Mucosa of rectum (tissue), 2 donors: ENCODE data around the gene SPTY2D1.
"Not testable (repeated sequence)": the region's sequence is repeated elsewhere in the genome, so short reads cannot be mapped to it uniquely, and the experiment has no call there.

Source experiments
- H3K27ac ChIP-seq, 2 donors: one replicate each; pipeline ENCODE4 v1.7.0; 2013; ENCODE audit warnings: inconsistent platforms in 2 of 2, low read depth in 2 of 2, low read length in 2 of 2
- H3K27me3 ChIP-seq, 2 donors: one replicate each; pipeline ENCODE4 v1.7.0; 2013; ENCODE audit warnings: low read length in 2 of 2; ENCODE audit not compliant: control insufficient read depth in 2 of 2, insufficient read depth in 2 of 2
- H3K36me3 ChIP-seq, 2 donors: one replicate each; pipeline ENCODE4 v1.7.0; 2013; ENCODE audit warnings: low read length in 2 of 2; ENCODE audit not compliant: control insufficient read depth in 2 of 2, insufficient read depth in 2 of 2
- H3K4me1 ChIP-seq, 2 donors: one replicate each; pipeline ENCODE4 v1.7.0; 2013; ENCODE audit warnings: low read length in 2 of 2, mild to moderate bottlenecking in 1 of 2; ENCODE audit not compliant: control insufficient read depth in 2 of 2, insufficient read depth in 2 of 2
- H3K4me3 ChIP-seq, 2 donors: one replicate each; pipeline ENCODE4 v1.7.0; 2013; ENCODE audit warnings: low read length in 2 of 2
- H3K9ac ChIP-seq, 2 donors: one replicate each; pipeline ENCODE4 v1.7.0; 2013; ENCODE audit warnings: low read length in 2 of 2, low read depth in 1 of 2, mild to moderate bottlenecking in 1 of 2
- H3K9me3 ChIP-seq, 2 donors: one replicate each; pipeline ENCODE4 v1.7.0; 2013; ENCODE audit warnings: low read length in 2 of 2; ENCODE audit not compliant: control insufficient read depth in 2 of 2
- donor health status: healthy.
- donor health status: Normal muscosa, but diverticular disease.

SPTY2D1 gene

DNA sequence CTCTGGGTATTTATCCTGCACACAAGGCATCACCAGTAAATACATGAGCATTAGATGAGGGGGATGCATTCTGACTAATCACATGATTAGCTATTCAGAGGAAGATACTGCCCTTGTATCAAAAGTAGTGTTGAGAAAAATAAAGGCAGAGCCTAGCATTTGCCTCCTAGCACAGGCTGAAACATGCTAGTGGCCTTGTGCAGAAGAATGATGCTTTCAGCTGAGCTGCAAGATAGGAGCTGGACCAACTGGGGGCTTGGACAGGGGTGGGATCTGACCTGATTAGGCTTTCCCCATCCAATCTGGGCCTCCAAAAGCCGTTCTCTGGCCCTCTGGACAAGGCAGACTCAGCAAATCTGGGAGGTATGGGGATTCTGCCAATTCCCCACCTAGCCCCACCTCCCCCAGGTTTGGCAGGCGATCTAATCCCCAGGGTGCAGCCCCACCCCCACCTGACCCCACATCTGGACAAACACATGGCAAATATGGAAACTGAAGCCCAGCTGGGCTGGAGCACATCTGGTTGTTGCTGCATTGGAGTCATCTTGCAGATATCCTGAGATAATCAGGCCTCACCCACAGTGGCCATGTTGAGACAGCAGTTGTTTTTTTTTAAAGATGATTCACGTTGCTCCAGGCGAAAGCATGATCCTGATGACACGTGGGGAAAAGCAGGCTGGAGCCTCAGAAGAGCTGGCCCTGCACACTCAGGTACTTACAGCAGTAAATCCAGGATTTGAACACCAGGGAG lies 39.0 kb downstream of the SPTY2D1 start:
- no peak overlapping the region for H3K27ac ChIP-seq

GRCh38 chr11:18594088-18594487 lies 40.1 kb downstream of the SPTY2D1 start:
- H3K9ac ChIP-seq, H3K4me3 ChIP-seq, H3K9me3 ChIP-seq, H3K4me1 ChIP-seq, H3K27ac ChIP-seq, H3K27me3 ChIP-seq: not testable (repeated sequence)
- peaks cover 3 to 14% of the 10 kb centered on the region in 2 donors for H3K36me3 ChIP-seq

More for the DNA sequence above, 39.0 kb downstream of the SPTY2D1 start:
- no peaks in the 10 kb centered on the region for H3K4me1 ChIP-seq
- H3K36me3 ChIP-seq, result peaks cover 3 to 14% of the 10 kb centered on the region in 2 donors
- H3K9ac ChIP-seq, result no peak overlapping the region
- H3K27me3 ChIP-seq, result no peaks in the 10 kb centered on the region
- H3K4me3 ChIP-seq, result no peak overlapping the region
- no peaks in the 10 kb centered on the region for H3K9me3 ChIP-seq

DNA sequence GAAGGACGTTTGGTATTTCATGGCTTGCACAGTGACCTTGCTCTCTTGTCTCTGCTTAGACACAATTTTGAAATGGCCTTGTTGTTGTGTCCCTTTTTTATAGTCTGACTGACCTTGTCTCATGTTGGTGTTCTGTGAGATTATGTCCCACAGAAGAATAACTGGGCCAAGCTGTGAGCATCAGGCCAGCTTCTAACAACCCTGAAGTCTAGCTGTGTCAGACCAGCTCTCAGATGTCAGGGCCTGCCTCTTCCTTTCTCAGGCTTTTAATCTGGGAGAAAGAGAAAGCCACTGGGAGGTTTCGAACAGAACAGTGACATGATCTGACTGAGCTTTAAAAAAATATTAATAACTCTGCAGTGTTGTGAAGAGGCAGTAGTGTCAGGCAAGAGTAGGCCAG lies 43.6 kb downstream of the SPTY2D1 start:
- peak overlapping the region in 1 of 2 donors; percentile 2 for H3K9ac ChIP-seq
- no peak overlapping the region for H3K27ac ChIP-seq
- H3K4me3 ChIP-seq, result no peak overlapping the region
- peaks cover 0 to 4% of the 10 kb centered on the region in 2 donors for H3K36me3 ChIP-seq
- H3K9me3 ChIP-seq, result no peaks in the 10 kb centered on the region
- H3K27me3 ChIP-seq, result no peaks in the 10 kb centered on the region
- peaks cover 12 to 17% of the 10 kb centered on the region in 2 donors for H3K4me1 ChIP-seq

- Histone ChIP-seq H3K36me3 (no peaks in the 10 kb centered on the region), H3K27ac (peak within 1 kb of the TSS; percentile 75 to 84)
Measured at GRCh38 chr11:18588297-18589252, 45.6 kb downstream of the SPTY2D1 start, which contains the start of gene UEVLD. TSS of gene UEVLD (minus strand) at chr11:18588734. CDS start at chr11:18588654, 80 bp downstream.

GRCh38 chr11:18581825-18582224 lies 52.3 kb downstream of the SPTY2D1 start:
- peaks cover 0 to 3% of the 10 kb centered on the region in 2 donors for H3K36me3 ChIP-seq
- H3K9me3 ChIP-seq, result no peaks in the 10 kb centered on the region
- peaks cover 3 to 6% of the 10 kb centered on the region in 2 donors for H3K4me1 ChIP-seq
- H3K9ac ChIP-seq, result no peak overlapping the region
- H3K27ac ChIP-seq, result no peak overlapping the region
- no peak overlapping the region for H3K4me3 ChIP-seq
- no peaks in the 10 kb centered on the region for H3K27me3 ChIP-seq

More at GRCh38 chr11:18588297-18589252, 45.6 kb downstream of the SPTY2D1 start, which contains the start of gene UEVLD:
- peak within 1 kb of the TSS; percentile 96 to 98 for H3K4me3 ChIP-seq
- H3K4me1 ChIP-seq, result peaks cover 12 to 17% of the 10 kb centered on the region in 2 donors
- no peaks in the 10 kb centered on the region for H3K9me3 ChIP-seq
- peak within 1 kb of the TSS; percentile 80 to 83 for H3K9ac ChIP-seq
- H3K27me3 ChIP-seq, result no peaks in the 10 kb centered on the region

- Histone ChIP-seq H3K27me3 (no peaks in the 10 kb centered on the region), H3K4me3 (no peak overlapping the region), H3K36me3 (peaks cover 3% of the 10 kb centered on the region in 2 donors), H3K27ac (no peak overlapping the region), H3K9ac (no peak overlapping the region), H3K9me3 (no peaks in the 10 kb centered on the region), H3K4me1 (peaks cover 3 to 11% of the 10 kb centered on the region in 2 donors)
Measured at GRCh38 chr11:18580113-18580766, 53.9 kb downstream of the SPTY2D1 start.

DNA sequence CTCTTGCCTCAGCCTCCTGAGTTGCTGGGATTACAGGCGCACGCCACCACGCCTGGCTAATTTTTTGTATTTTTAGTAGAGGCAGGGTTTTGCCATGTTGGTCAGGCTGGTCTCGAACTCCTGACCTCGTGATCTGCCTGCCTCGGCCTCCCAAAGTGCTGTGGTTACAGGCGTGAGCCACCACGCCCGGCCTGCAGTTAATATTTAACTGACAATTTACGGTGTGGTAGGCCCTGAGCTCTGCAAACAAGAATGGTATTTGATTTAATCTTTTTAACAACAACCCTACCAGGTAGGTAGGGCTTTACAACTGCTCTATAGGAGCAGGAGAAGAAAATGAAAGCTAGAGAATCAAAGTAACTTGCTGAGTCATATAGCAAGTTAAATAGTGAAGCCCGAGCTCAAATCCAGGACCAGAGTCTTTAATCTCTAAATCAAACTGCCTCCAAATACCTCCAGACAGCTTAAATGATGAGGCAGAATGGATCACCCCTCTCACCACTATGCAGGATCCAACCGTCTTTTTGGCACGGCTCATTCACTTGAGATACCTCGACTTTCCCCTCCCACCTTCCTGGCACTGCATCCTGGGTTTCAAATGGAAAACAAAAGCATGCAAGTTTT lies 55.1 kb downstream of the SPTY2D1 start:
- peak overlapping the region; percentile 69 to 77 for H3K4me3 ChIP-seq
- peak overlapping the region; percentile 69 to 76 for H3K27ac ChIP-seq
- H3K4me1 ChIP-seq, result peaks cover 3 to 11% of the 10 kb centered on the region in 2 donors
- H3K9me3 ChIP-seq, result no peaks in the 10 kb centered on the region
- no peaks in the 10 kb centered on the region for H3K27me3 ChIP-seq
- peak overlapping the region; percentile 38 to 54 for H3K9ac ChIP-seq
- peaks cover 3 to 6% of the 10 kb centered on the region in 2 donors for H3K36me3 ChIP-seq

GRCh38 chr11:18575361-18575760 lies 58.8 kb downstream of the SPTY2D1 start:
- peaks cover 8% of the 10 kb centered on the region in 2 donors for H3K36me3 ChIP-seq
- H3K4me1 ChIP-seq, result peaks cover 3 to 11% of the 10 kb centered on the region in 2 donors
- H3K27me3 ChIP-seq, result no peaks in the 10 kb centered on the region
- no peak overlapping the region for H3K9ac ChIP-seq
- H3K27ac ChIP-seq, result peak overlapping the region in 1 of 2 donors; percentile 13
- no peak overlapping the region for H3K4me3 ChIP-seq
- no peaks in the 10 kb centered on the region for H3K9me3 ChIP-seq

- Histone ChIP-seq H3K9me3 (no peaks in the 10 kb centered on the region), H3K27ac (no peak overlapping the region), H3K36me3 (peaks cover 23 to 32% of the 10 kb centered on the region in 2 donors), H3K9ac (no peak overlapping the region), H3K4me1 (no peaks in the 10 kb centered on the region), H3K4me3 (no peak overlapping the region), H3K27me3 (no peaks in the 10 kb centered on the region)
Measured at GRCh38 chr11:18567081-18567480, 67.1 kb downstream of the SPTY2D1 start.
